Gastrocnemius medialis (tissue), 4 donors: ENCODE measurements around the gene FAM174B.

Experiments used
- CTCF ChIP-seq, 5 experiments: fragments of 450-650 bp in 3 of 5; fragments of 200-600 bp in 2 of 5; sonication (generic) in 2 of 5; IDR thresholded peaks in 4 of 5; conservative IDR thresholded peaks in 1 of 5; 1 replicate in 4 of 5; 2 replicates in 1 of 5; pipeline ENCODE4 v1.5.1; 2016 to 2019; ENCODE audit warnings: antibody characterized with exemption in 5 of 5, mild to moderate bottlenecking in 3 of 5, moderate library complexity in 3 of 5
- POLR2A ChIP-seq, 2 donors: fragments of 450-650 bp; IDR thresholded peaks; one replicate each; pipeline ENCODE4 v1.6.1; 2017; ENCODE audit warnings: antibody characterized with exemption in 2 of 2, mild to moderate bottlenecking in 2 of 2, moderate library complexity in 2 of 2

DNA sequence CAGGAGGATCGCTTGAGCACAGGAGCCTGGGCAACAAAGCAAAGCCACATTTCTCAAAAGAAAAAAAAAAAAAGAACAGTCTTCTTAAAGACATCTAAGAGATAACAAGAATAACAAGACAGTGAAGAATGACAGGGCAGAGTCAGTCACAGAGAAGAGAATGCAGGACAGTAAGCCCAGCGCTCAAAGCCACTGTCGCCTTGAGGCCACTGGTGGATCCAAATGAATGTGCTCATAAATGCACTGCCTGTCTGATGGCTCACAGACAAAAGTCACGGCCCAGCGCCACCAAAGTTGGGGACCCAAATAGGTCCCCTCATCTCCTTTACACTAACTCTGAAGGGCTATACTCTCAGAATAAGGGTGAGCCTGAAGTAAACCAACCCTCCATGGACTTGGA, 52.3 kb downstream of the FAM174B start:
- TF ChIP-seq POLR2A (IDR thresholded peaks at IDR 0.05) (no peak), CTCF (IDR thresholded peaks at IDR 0.05 in 4 of 5, conservative IDR thresholded peaks at IDR 0.05 in 1 of 5) (no peak)
